Testis (tissue), 3 donors: ENCODE data around the gene VWF. TPM values are rescaled to one million over a fixed set of nuclear protein-coding genes. Genes with fewer than 3 reads are reported as not detected.

Experiments used
- DNase-seq: peaks from one replicate; pipeline ENCODE4 v3.0.0-alpha.2; 2019
- H3K27ac ChIP-seq, 2 donors: fragments of 200-600 bp; sonication (generic); one replicate each; pipeline ENCODE4 v1.5.1; 2019
- H3K27me3 ChIP-seq: fragments of 200-600 bp; sonication (generic); one replicate; pipeline ENCODE4 v1.5.1; 2019
- H3K36me3 ChIP-seq: fragments of 200-600 bp; sonication (generic); one replicate; pipeline ENCODE4 v1.5.1; 2017; ENCODE audit warnings: low read depth; ENCODE audit errors: missing control alignments
- H3K4me1 ChIP-seq: fragments of 200-600 bp; sonication (generic); one replicate; pipeline ENCODE4 v1.5.1; 2019
- H3K4me3 ChIP-seq, 2 donors: fragments of 200-600 bp; sonication (generic); one replicate each; pipeline ENCODE4 v1.5.1; 2017 to 2019
- H3K9me3 ChIP-seq: fragments of 200-600 bp; sonication (generic); one replicate; pipeline ENCODE4 v1.5.1; 2017
- POLR2A ChIP-seq: fragments of 450-650 bp; IDR thresholded peaks from one replicate; pipeline ENCODE4 v1.6.1; 2017; ENCODE audit warnings: antibody characterized with exemption, mild to moderate bottlenecking, moderate library complexity
- WGBS, 2 donors: methylation state at CpG; one replicate each; pipeline ENCODE4 v1.1.5; 2018; 5-methylcytosine and 5-hydroxymethylcytosine counted together
- intact Hi-C: fragments of 100-400 bp; cut with DNase I; formaldehyde crosslinking; loops from one replicate; pipeline ENCODE4 v1.15.1; 2023; ENCODE audit warnings: low total_unique reads
- polyA plus RNA-seq: library from polyadenylated mRNA; stranded (reverse); fragments of 350-450 nt; fragmentation: Illumina TruSeq; extraction: RNeasy Lipid Tissue Mini Kit (QIAGEN cat#74804); gene quantifications from one replicate; pipeline ENCODE4 v1.2.3, GENCODE V29; 2014; ENCODE audit warnings: low read depth, low replicate concordance; ENCODE audit not compliant: insufficient read depth
- total RNA-seq, 2 donors: library from RNA; depleted of rRNA; stranded (reverse); fragments of >200 nt; gene quantifications; one replicate each; pipeline ENCODE4 v1.2.3, GENCODE V29; 2016
- TF ChIP-seq, protein P1 (sequence below), 3 experiments: fragments of 450-650 bp in 2 of 3; fragments of 200-600 bp in 1 of 3; sonication (generic) in 1 of 3; IDR thresholded peaks; one replicate each; pipeline ENCODE4 v1.5.1; 2016 to 2019; ENCODE audit warnings: antibody characterized with exemption in 3 of 3, mild to moderate bottlenecking in 2 of 3, moderate library complexity in 1 of 3

The VWF gene
- total and polyA plus RNA-seq, 3 donors from 2014 or later: 68.3 to 86.2 (median 83.7) TPM

DNA sequence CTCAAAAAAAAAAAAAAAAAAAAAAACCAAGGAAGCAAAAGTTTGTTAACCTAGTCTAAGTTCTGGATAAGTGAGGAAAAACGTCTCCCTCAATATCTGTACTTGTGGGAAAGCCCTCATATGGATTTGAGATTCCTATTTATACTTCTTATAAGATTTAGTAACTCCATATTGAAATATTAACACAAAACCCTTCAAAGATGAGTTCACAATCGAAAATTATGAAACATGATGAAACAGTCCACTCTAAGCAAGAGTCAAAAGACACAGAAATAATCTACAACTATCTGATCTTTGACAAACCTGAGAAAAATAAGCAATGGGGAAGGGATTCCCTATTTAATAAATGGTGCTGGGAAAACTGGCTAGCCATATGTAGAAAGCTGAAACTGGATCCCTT lies 25.2 kb downstream of the VWF start:
- WGBS, 2 donors: 72 to 80% methylated on average over 2 of the region's 2 CpGs
- intact Hi-C loops: no loop called here
- H3K4me1 ChIP-seq: no peaks in the 10 kb centered on the region
- H3K27ac ChIP-seq: no peak overlapping the region
- H3K36me3 ChIP-seq: no peaks in the 10 kb centered on the region
- DNase-seq: no peak
- H3K9me3 ChIP-seq: no peaks in the 10 kb centered on the region
- H3K4me3 ChIP-seq: no peak overlapping the region
- H3K27me3 ChIP-seq: no peaks in the 10 kb centered on the region
- TF ChIP-seq, protein P1, sequence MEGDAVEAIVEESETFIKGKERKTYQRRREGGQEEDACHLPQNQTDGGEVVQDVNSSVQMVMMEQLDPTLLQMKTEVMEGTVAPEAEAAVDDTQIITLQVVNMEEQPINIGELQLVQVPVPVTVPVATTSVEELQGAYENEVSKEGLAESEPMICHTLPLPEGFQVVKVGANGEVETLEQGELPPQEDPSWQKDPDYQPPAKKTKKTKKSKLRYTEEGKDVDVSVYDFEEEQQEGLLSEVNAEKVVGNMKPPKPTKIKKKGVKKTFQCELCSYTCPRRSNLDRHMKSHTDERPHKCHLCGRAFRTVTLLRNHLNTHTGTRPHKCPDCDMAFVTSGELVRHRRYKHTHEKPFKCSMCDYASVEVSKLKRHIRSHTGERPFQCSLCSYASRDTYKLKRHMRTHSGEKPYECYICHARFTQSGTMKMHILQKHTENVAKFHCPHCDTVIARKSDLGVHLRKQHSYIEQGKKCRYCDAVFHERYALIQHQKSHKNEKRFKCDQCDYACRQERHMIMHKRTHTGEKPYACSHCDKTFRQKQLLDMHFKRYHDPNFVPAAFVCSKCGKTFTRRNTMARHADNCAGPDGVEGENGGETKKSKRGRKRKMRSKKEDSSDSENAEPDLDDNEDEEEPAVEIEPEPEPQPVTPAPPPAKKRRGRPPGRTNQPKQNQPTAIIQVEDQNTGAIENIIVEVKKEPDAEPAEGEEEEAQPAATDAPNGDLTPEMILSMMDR (IDR thresholded peaks at IDR 0.05): no peak

DNA sequence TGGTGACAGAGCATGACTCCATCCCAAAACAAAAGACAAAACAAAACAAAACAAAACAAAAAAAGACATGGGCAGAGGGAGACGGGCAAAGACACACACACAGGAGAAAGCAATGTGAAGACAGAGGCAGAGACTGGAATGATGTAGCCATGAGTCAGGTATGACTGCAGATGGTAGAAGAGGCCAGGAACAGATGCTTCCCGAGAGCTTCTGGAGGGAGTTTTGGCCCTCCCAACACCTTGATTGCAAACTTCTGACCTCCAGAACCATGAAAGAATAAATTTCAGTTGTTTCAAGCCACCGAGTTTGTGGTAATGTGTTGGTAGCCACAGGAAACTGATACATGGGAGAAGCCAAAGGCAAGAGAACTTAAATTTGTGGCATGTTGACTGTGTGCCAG lies 27.1 kb downstream of the VWF start:
- DNase-seq: no peak
- Histone ChIP-seq H3K27me3 (no peaks in the 10 kb centered on the region), H3K36me3 (no peaks in the 10 kb centered on the region), H3K27ac (no peak overlapping the region), H3K4me1 (peaks cover 5% of the 10 kb centered on the region), H3K9me3 (no peaks in the 10 kb centered on the region), H3K4me3 (no peak overlapping the region)
- intact Hi-C loops: no loop called here
- 76 to 77% methylated on average over 3 of the region's 3 CpGs for WGBS, 2 donors
- TF ChIP-seq, protein P1 (IDR thresholded peaks at IDR 0.05): no peak
- TF ChIP-seq POLR2A: no peak

DNA sequence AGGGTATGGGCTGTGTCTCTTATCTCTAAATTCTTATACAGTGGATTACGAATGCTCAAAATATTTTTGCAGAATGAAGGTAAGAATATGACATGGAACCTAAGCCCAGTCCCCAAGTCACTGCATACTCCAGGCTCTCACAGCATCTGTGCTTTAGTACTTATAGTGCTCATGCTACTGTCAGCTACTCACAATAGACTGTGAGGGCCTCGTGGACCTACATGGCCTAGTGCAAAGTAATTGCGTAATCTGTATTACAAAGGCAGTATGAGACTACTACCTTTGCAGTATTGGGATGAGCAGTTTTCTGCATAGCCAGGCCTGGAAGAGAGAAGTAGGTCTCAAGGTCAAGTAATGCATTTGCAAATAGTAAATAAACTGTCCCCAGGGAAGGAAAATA lies 27.9 kb downstream of the VWF start:
- Histone ChIP-seq H3K4me3 (no peak overlapping the region), H3K36me3 (no peaks in the 10 kb centered on the region), H3K4me1 (peaks cover 5% of the 10 kb centered on the region), H3K9me3 (no peaks in the 10 kb centered on the region), H3K27ac (no peak overlapping the region), H3K27me3 (no peaks in the 10 kb centered on the region)
- TF ChIP-seq POLR2A: no peak
- TF ChIP-seq, protein P1 (IDR thresholded peaks at IDR 0.05): no peak
- no peak for DNase-seq
- WGBS, 2 donors: 77 to 84% methylated on average over 3 of the region's 3 CpGs
- intact Hi-C loops: no loop called here

DNA sequence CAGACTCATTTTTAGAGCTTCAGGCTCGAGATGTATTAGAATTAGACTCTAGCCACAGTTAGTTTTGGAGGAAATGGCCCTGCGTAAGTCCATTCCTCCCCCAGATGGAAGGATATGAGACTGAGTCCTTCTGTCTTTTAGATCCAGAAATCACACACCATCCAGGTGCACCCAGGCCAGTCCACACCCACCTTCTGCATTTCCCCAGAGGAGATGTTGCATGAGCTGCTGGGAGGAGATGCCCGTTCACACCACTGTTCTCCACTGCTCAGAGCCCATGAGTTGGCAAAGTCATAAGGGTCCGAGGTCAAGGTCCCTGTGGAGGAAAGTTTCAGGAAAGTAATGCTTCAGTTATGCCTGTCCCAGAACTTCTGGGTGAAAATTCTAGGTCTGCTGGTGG lies 29.2 kb downstream of the VWF start:
- intact Hi-C loops: no loop called here
- no peak for DNase-seq
- Histone ChIP-seq H3K9me3 (no peaks in the 10 kb centered on the region), H3K27ac (no peak overlapping the region), H3K36me3 (no peaks in the 10 kb centered on the region), H3K27me3 (no peaks in the 10 kb centered on the region), H3K4me1 (peaks cover 5% of the 10 kb centered on the region), H3K4me3 (no peak overlapping the region)
- TF ChIP-seq, protein P1 (IDR thresholded peaks at IDR 0.05): no peak
- no peak for TF ChIP-seq POLR2A
- 85 to 93% methylated on average over 4 of the region's 4 CpGs for WGBS, 2 donors

DNA sequence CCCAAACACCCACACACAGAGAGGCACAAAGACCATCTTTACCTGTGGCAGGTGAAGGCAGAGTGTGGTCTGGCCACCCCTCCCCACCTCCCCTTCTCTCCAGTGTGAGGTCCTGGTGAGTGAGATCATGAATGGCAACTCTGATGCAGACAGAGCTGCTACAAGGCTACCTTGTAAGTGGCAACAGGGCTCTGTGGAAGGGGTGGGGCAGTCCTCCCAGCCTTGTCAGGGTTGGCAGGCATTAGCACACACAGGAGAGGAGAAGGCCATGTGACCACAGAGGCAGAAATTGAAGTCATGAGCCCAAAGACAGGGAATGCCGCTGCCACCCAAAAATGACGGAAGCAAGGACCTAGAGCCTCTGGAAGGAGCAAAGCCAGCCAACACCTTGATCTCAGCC lies 30.7 kb downstream of the VWF start:
- peaks cover 12% of the 10 kb centered on the region for H3K4me1 ChIP-seq
- 87 to 100% methylated on average over 2 of the region's 2 CpGs for WGBS, 2 donors
- no peaks in the 10 kb centered on the region for H3K36me3 ChIP-seq
- no peaks in the 10 kb centered on the region for H3K9me3 ChIP-seq
- no peak overlapping the region for H3K4me3 ChIP-seq
- intact Hi-C loops: no loop called here
- TF ChIP-seq, protein P1 (IDR thresholded peaks at IDR 0.05): no peak
- TF ChIP-seq POLR2A: no peak
- no peak overlapping the region for H3K27ac ChIP-seq
- H3K27me3 ChIP-seq: no peaks in the 10 kb centered on the region
- DNase-seq: no peak
